Measurements from ENCODE around the gene TXNRD1. TPM values are rescaled to one million over a fixed set of nuclear protein-coding genes. Genes with fewer than 3 reads are reported as not detected.
A peak's percentile ranks its signal among the peaks of the same experiment; 100 is the strongest.

TXNRD1 gene
- total and polyA plus RNA-seq, 2 donors (not counting 1 experiment from before 2014, with no cell fraction given), result 436 to 1,000 TPM

GRCh38 chr12:104313568-104314241, 98.1 kb downstream of the TXNRD1 start:
- no peak for DNase-seq (ENCODE audit: low read depth in 2 of 2)
- no peak overlapping the region for H2AFZ ChIP-seq (ENCODE audit: low read length)
- no peak for TF ChIP-seq CTCF (conservative IDR thresholded peaks at IDR 0.05 in 1 of 2, IDR thresholded peaks at IDR 0.05 in 1 of 2; ENCODE audit: low read depth in 1 of 2, low read length in 2 of 2)
- TF ChIP-seq EZH2 (IDR thresholded peaks at IDR 0.05; ENCODE audit: low read length, missing control alignments), result no peak
- peaks cover 19% of the 10 kb centered on the region for H3K36me3 ChIP-seq (ENCODE audit: control insufficient read depth, insufficient read depth, low read length)
- H3K27me3 ChIP-seq (ENCODE audit: control insufficient read depth, insufficient read depth, low read length), result no peaks in the 10 kb centered on the region
- peaks cover 3% of the 10 kb centered on the region for H3K4me1 ChIP-seq (ENCODE audit: control insufficient read depth, extremely low read depth, insufficient read depth, low read length)
- H3K79me2 ChIP-seq (ENCODE audit: control insufficient read depth, insufficient read depth, low read length), result peaks cover 79% of the 10 kb centered on the region
- no peak overlapping the region for H3K4me2 ChIP-seq (ENCODE audit: extremely low read depth, insufficient read depth, low read length)
- H4K20me1 ChIP-seq (ENCODE audit: control insufficient read depth, extremely low read depth, insufficient read depth, low read length), result peaks cover 3% of the 10 kb centered on the region
- H3K27ac ChIP-seq (ENCODE audit: insufficient read depth, low read length), result peak overlapping the region; percentile 6
- no peak overlapping the region for H3K4me3 ChIP-seq (replicated peaks in 1 of 4; ENCODE audit: control extremely low read depth in 1 of 4, insufficient read depth in 1 of 4, low read depth in 3 of 4, low read length in 4 of 4)
- no peak overlapping the region for H3K9ac ChIP-seq (ENCODE audit: insufficient read depth, low read length)
- no peaks in the 10 kb centered on the region for H3K9me3 ChIP-seq (ENCODE audit: control insufficient read depth, insufficient read depth, low read depth, low read length)

DNA sequence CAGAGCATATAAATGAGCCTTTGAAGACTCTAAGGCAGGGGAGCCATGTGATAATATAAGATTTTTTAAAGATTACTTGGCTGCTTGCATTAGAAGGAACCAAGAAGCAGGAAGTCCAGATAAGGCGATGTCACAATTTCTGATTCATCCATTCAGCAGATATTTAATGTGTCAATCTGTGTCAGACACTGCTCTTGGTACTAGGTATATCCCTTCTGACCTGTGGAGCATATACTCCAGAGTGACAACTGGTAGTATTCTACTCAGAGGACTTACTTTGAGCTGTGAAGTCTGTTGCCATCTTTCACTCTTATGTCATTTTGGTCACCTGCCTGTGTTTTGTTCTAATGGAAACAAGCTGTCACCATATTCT, 98.6 kb downstream of the TXNRD1 start:
- H3K4me2 ChIP-seq (ENCODE audit: extremely low read depth, insufficient read depth, low read length), result no peak overlapping the region
- H4K20me1 ChIP-seq (ENCODE audit: control insufficient read depth, extremely low read depth, insufficient read depth, low read length), result peaks cover 2% of the 10 kb centered on the region
- H3K27ac ChIP-seq (ENCODE audit: insufficient read depth, low read length), result peak overlapping the region; percentile 6
- no peak for DNase-seq (ENCODE audit: low read depth in 2 of 2)
- H3K9ac ChIP-seq (ENCODE audit: insufficient read depth, low read length), result no peak overlapping the region
- TF ChIP-seq CTCF (conservative IDR thresholded peaks at IDR 0.05 in 1 of 2, IDR thresholded peaks at IDR 0.05 in 1 of 2; ENCODE audit: low read depth in 1 of 2, low read length in 2 of 2) (no peak), EZH2 (IDR thresholded peaks at IDR 0.05; ENCODE audit: low read length, missing control alignments) (no peak)
- no peaks in the 10 kb centered on the region for H3K9me3 ChIP-seq (ENCODE audit: control insufficient read depth, insufficient read depth, low read depth, low read length)
- H3K4me3 ChIP-seq (replicated peaks in 1 of 4; ENCODE audit: control extremely low read depth in 1 of 4, insufficient read depth in 1 of 4, low read depth in 3 of 4, low read length in 4 of 4), result no peak overlapping the region
- no peak overlapping the region for H2AFZ ChIP-seq (ENCODE audit: low read length)
- H3K27me3 ChIP-seq (ENCODE audit: control insufficient read depth, insufficient read depth, low read length), result no peaks in the 10 kb centered on the region
- peaks cover 3% of the 10 kb centered on the region for H3K4me1 ChIP-seq (ENCODE audit: control insufficient read depth, extremely low read depth, insufficient read depth, low read length)
- H3K36me3 ChIP-seq (ENCODE audit: control insufficient read depth, insufficient read depth, low read length), result peaks cover 21% of the 10 kb centered on the region
- peaks cover 79% of the 10 kb centered on the region for H3K79me2 ChIP-seq (ENCODE audit: control insufficient read depth, insufficient read depth, low read length)

GRCh38 chr12:104315326-104316224, 100.0 kb downstream of the TXNRD1 start:
- Histone ChIP-seq H3K4me3 (replicated peaks in 1 of 4; ENCODE audit: control extremely low read depth in 1 of 4, insufficient read depth in 1 of 4, low read depth in 3 of 4, low read length in 4 of 4) (peak overlapping the region in 2 of 4 experiments; percentile 0 to 12), H4K20me1 (ENCODE audit: control insufficient read depth, extremely low read depth, insufficient read depth, low read length) (no peaks in the 10 kb centered on the region), H3K9me3 (ENCODE audit: control insufficient read depth, insufficient read depth, low read depth, low read length) (no peaks in the 10 kb centered on the region), H3K27me3 (ENCODE audit: control insufficient read depth, insufficient read depth, low read length) (no peaks in the 10 kb centered on the region), H3K4me2 (ENCODE audit: extremely low read depth, insufficient read depth, low read length) (peak overlapping the region; percentile 30), H3K27ac (ENCODE audit: insufficient read depth, low read length) (peak overlapping the region; percentile 51), H3K79me2 (ENCODE audit: control insufficient read depth, insufficient read depth, low read length) (peaks cover 72% of the 10 kb centered on the region), H3K36me3 (ENCODE audit: control insufficient read depth, insufficient read depth, low read length) (peaks cover 21% of the 10 kb centered on the region), H2AFZ (ENCODE audit: low read length) (no peak overlapping the region), H3K4me1 (ENCODE audit: control insufficient read depth, extremely low read depth, insufficient read depth, low read length) (peaks cover 3% of the 10 kb centered on the region), H3K9ac (ENCODE audit: insufficient read depth, low read length) (no peak overlapping the region)
- TF ChIP-seq EZH2 (IDR thresholded peaks at IDR 0.05; ENCODE audit: low read length, missing control alignments), result no peak
- TF ChIP-seq CTCF (conservative IDR thresholded peaks at IDR 0.05 in 1 of 2, IDR thresholded peaks at IDR 0.05 in 1 of 2; ENCODE audit: low read depth in 1 of 2, low read length in 2 of 2), result no peak
- DNase-seq (ENCODE audit: low read depth in 2 of 2), result peak in 1 of 2 donors; percentile 40
